Measurements from ENCODE around the gene PKMYT1. TPM values are rescaled to one million over a fixed set of nuclear protein-coding genes. Genes with fewer than 3 reads are reported as not detected.
"Not testable (repeated sequence)": the region's sequence is repeated elsewhere in the genome, so short reads cannot be mapped to it uniquely, and the experiment has no call there.

The PKMYT1 gene
- total RNA-seq, 1 donor from 2014 or later = 4.3 TPM

DNA sequence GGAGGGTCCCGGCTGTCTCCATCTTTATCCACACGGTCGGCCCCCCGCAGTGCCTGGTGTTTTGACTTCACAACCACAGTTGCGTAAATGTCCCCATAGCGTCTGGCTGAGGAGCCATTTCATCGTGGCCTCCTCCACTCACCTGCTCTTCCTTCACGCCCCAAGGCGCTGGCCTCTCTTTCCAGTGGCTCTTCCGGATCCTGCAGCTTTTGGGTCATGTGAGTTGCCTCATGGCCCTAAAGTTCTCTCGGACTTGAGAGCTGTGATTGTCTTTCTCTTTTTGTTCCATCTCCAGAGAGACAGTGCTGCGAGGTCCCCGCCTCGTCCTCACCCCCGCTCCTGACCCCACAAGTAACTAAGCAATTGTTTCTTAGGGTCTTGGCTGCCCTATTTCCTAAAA, 45.8 kb downstream of the PKMYT1 start:
- DNase-seq = no peak

DNA sequence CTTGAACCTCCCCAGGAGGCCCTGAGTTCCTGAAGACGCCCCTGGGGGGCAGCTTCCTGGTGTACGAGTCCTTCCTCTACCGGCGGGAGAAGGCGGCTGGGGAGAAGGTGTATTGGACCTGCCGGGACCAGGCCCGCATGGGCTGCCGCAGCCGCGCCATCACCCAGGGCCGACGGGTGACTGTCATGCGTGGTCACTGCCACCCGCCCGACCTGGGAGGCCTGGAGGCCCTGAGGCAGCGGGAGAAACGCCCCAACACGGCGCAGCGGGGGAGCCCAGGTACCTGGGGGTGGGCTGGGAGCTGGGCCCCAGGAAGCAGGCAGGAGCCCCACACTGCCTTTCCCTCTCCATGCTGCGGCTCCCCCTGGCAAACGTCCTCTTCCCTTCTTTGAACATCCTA, 46.5 kb downstream of the PKMYT1 start:
- Mint-ChIP-seq H3K27ac (no peak overlapping the region), H3K4me1 (no peaks in the 10 kb centered on the region), H3K36me3 (ENCODE audit: low read depth) (peaks cover 34% of the 10 kb centered on the region), H3K27me3 (no peaks in the 10 kb centered on the region), H3K9me3 (no peaks in the 10 kb centered on the region), H3K4me3 (no peak overlapping the region)
- TF ChIP-seq CTCF (IDR thresholded peaks at IDR 0.05) = no peak
- ChIA-PET POLR2A (no interaction called here), CTCF (no interaction called here)
- DNase-seq (no peak), ATAC-seq (ENCODE audit: low read depth) (no peak)
- intact Hi-C loops (cut with micrococcal nuclease) = no loop called here

More for the DNA sequence above, 45.8 kb downstream of the PKMYT1 start:
- Mint-ChIP-seq H3K9me3 (no peaks in the 10 kb centered on the region), H3K4me3 (no peak overlapping the region), H3K27me3 (no peaks in the 10 kb centered on the region), H3K36me3 (ENCODE audit: low read depth) (peaks cover 41% of the 10 kb centered on the region), H3K4me1 (no peaks in the 10 kb centered on the region), H3K27ac (no peak overlapping the region)
- intact Hi-C loops (cut with micrococcal nuclease) = no loop called here
- ChIA-PET POLR2A (no interaction called here), CTCF (no interaction called here)
- no peak for ATAC-seq (ENCODE audit: low read depth)
- no peak for TF ChIP-seq CTCF (IDR thresholded peaks at IDR 0.05)

- intact Hi-C loops (cut with micrococcal nuclease) = no loop called here
- CTCF ChIA-PET = no interaction called here
- POLR2A ChIA-PET = no interaction called here
- ATAC-seq (ENCODE audit: low read depth) = no peak
- Mint-ChIP-seq H3K4me1 (no peaks in the 10 kb centered on the region), H3K4me3 (no peak overlapping the region), H3K36me3 (ENCODE audit: low read depth) (peaks cover 30% of the 10 kb centered on the region), H3K27me3 (no peaks in the 10 kb centered on the region), H3K27ac (no peak overlapping the region), H3K9me3 (no peaks in the 10 kb centered on the region)
- TF ChIP-seq CTCF (IDR thresholded peaks at IDR 0.05) = no peak
- no peak for DNase-seq
Observed at GRCh38 chr16:2933136-2933535, 47.1 kb downstream of the PKMYT1 start.

- H3K4me1 Mint-ChIP-seq; intact Hi-C loops (cut with micrococcal nuclease); CTCF ChIA-PET; H3K4me3 Mint-ChIP-seq; H3K27me3 Mint-ChIP-seq; H3K9me3 Mint-ChIP-seq; POLR2A ChIA-PET; DNase-seq; H3K27ac Mint-ChIP-seq; ATAC-seq (ENCODE audit: low read depth): not testable (repeated sequence)
- H3K36me3 Mint-ChIP-seq (ENCODE audit: low read depth) = peaks cover 28% of the 10 kb centered on the region
Observed at GRCh38 chr16:2931231-2931914, 48.9 kb downstream of the PKMYT1 start.

GRCh38 chr16:2930236-2930635, 50.0 kb downstream of the PKMYT1 start:
- no peaks in the 10 kb centered on the region for H3K27me3 Mint-ChIP-seq
- POLR2A ChIA-PET = no interaction called here
- H3K9me3 Mint-ChIP-seq = no peaks in the 10 kb centered on the region
- no peak overlapping the region for H3K4me3 Mint-ChIP-seq
- CTCF ChIA-PET = no interaction called here
- H3K36me3 Mint-ChIP-seq (ENCODE audit: low read depth) = peaks cover 19% of the 10 kb centered on the region
- H3K27ac Mint-ChIP-seq = no peak overlapping the region
- DNase-seq (no peak), ATAC-seq (ENCODE audit: low read depth) (no peak)
- H3K4me1 Mint-ChIP-seq = peaks cover 10% of the 10 kb centered on the region
- TF ChIP-seq CTCF (IDR thresholded peaks at IDR 0.05) = no peak
- intact Hi-C loops (cut with micrococcal nuclease) = no loop called here

DNA sequence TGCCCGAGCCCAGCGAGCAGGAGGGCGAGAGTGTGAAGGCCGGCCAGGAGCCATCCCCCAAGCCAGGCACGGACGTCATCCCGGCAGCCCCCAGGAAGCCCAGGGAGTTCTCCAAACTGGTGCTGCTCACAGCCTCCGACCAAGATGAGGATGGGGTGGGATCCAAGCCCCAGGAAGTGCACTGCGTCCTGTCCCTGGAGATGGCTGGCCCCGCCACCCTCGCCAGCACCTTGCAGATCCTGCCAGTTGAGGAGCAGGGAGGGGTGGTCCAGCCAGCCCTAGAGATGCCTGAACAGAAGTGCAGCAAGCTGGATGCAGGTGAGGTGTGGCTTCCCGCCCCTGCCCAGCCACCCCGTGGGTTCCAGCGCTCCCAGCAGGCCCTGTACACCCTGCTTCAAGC, 50.6 kb downstream of the PKMYT1 start:
- no peaks in the 10 kb centered on the region for H3K27me3 Mint-ChIP-seq

More for the DNA sequence above, 50.6 kb downstream of the PKMYT1 start:
- Mint-ChIP-seq H3K36me3 (ENCODE audit: low read depth) (peaks cover 16% of the 10 kb centered on the region), H3K4me1 (peaks cover 10% of the 10 kb centered on the region), H3K4me3 (no peak overlapping the region), H3K27ac (no peak overlapping the region), H3K9me3 (no peaks in the 10 kb centered on the region)
- no peak for TF ChIP-seq CTCF (IDR thresholded peaks at IDR 0.05)
- intact Hi-C loops (cut with micrococcal nuclease) = loop anchor here (5.0 kb wide), 1 partner anchor 33 kb away; the partner anchor contains the start of gene KREMEN2
- DNase-seq = no peak
- CTCF ChIA-PET = no interaction called here
- POLR2A ChIA-PET = no interaction called here
- ATAC-seq (ENCODE audit: low read depth) = no peak

Data from activated B cell treated with CpG ODN at 0.5 μM for 24 hours (primary cell).